Stimulated activated CD8-positive, alpha-beta memory T cell treated with anti-CD3 and anti-CD28 coated beads, Interleukin-4, amount 100 ng/mL, for 4 hours (primary cell): ENCODE results near the gene MED31.
"Not testable (repeated sequence)": the region's sequence is repeated elsewhere in the genome, so short reads cannot be mapped to it uniquely, and the experiment has no call there.

Experiments used
- DNase-seq, 2 donors: peaks; one replicate each; pipeline ENCODE4 v3.0.0-alpha.2; 2020; ENCODE audit warnings: low read depth in 2 of 2, low spot score in 1 of 2

MED31 gene

GRCh38 chr17:6651354-6651918 lies at the start of gene MED31, which contains the start of gene C17orf100:
Gene MED31, minus strand, starts transcription at chr17:6651605. Its CDS starts 77 bp downstream, at chr17:6651528.
Gene C17orf100, plus strand, starts transcription at chr17:6651762. Its CDS starts 152 bp downstream, at chr17:6651914.
- peak; percentile 83 to 87 for DNase-seq

GRCh38 chr17:6700948-6701307 lies 49.5 kb upstream of the MED31 start:
- no peak for DNase-seq

GRCh38 chr17:6699997-6700947 lies 48.9 kb upstream of the MED31 start:
- DNase-seq, result no peak

- DNase-seq, result no peak
Measured at GRCh38 chr17:6698004-6698403, 46.6 kb upstream of the MED31 start.

- DNase-seq, result no peak
Measured at GRCh38 chr17:6696906-6697305, 45.5 kb upstream of the MED31 start.

GRCh38 chr17:6695565-6695964 lies 44.2 kb upstream of the MED31 start:
- no peak for DNase-seq

- no peak for DNase-seq
Measured at GRCh38 chr17:6695051-6695450, 43.6 kb upstream of the MED31 start.

GRCh38 chr17:6691958-6692357 lies 40.6 kb upstream of the MED31 start:
- not testable (repeated sequence) for DNase-seq

- no peak for DNase-seq
Measured at GRCh38 chr17:6691546-6691945, 40.1 kb upstream of the MED31 start.

- DNase-seq, result no peak
Measured at GRCh38 chr17:6690641-6691040, 39.2 kb upstream of the MED31 start.

GRCh38 chr17:6688944-6689343 lies 37.5 kb upstream of the MED31 start:
- no peak for DNase-seq

GRCh38 chr17:6686026-6686425 lies 34.6 kb upstream of the MED31 start:
- DNase-seq, result no peak

GRCh38 chr17:6684881-6685767 lies 33.7 kb upstream of the MED31 start:
- no peak for DNase-seq

GRCh38 chr17:6684460-6684783 lies 33.0 kb upstream of the MED31 start:
- no peak for DNase-seq

GRCh38 chr17:6683730-6684459 lies 32.5 kb upstream of the MED31 start:
- DNase-seq, result no peak

GRCh38 chr17:6683081-6683684 lies 31.8 kb upstream of the MED31 start:
- no peak for DNase-seq

- DNase-seq, result no peak
Measured at GRCh38 chr17:6682339-6682738, 30.9 kb upstream of the MED31 start.

GRCh38 chr17:6681671-6682070 lies 30.3 kb upstream of the MED31 start:
- DNase-seq, result no peak

GRCh38 chr17:6681176-6681575 lies 29.8 kb upstream of the MED31 start:
- DNase-seq, result no peak

GRCh38 chr17:6679241-6679640 lies 27.8 kb upstream of the MED31 start:
- DNase-seq, result no peak

- DNase-seq, result no peak
Measured at GRCh38 chr17:6677946-6678345, 26.5 kb upstream of the MED31 start.
